ENCODE measurements around the gene CFAP99.

The CFAP99 gene

DNA sequence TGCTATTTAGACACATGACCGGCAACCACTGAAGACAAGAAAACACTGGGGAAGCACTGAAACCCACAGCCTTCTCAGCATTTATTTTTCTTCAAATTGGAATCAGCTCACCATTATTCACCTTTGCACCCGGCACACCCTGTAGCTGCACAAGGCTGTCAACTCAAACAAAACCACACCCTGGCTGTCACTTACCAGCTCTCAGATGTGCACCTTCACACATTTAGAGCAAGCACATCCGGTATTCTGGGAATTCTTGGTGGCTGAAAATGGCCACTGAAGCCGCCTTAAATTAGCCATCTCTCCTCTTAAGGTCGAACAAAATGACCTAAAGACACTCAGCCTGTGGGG is 6.2 kb upstream of the CFAP99 start:
- peak; percentile 61 for DNase-seq (ENCODE audit: low read depth)

DNA sequence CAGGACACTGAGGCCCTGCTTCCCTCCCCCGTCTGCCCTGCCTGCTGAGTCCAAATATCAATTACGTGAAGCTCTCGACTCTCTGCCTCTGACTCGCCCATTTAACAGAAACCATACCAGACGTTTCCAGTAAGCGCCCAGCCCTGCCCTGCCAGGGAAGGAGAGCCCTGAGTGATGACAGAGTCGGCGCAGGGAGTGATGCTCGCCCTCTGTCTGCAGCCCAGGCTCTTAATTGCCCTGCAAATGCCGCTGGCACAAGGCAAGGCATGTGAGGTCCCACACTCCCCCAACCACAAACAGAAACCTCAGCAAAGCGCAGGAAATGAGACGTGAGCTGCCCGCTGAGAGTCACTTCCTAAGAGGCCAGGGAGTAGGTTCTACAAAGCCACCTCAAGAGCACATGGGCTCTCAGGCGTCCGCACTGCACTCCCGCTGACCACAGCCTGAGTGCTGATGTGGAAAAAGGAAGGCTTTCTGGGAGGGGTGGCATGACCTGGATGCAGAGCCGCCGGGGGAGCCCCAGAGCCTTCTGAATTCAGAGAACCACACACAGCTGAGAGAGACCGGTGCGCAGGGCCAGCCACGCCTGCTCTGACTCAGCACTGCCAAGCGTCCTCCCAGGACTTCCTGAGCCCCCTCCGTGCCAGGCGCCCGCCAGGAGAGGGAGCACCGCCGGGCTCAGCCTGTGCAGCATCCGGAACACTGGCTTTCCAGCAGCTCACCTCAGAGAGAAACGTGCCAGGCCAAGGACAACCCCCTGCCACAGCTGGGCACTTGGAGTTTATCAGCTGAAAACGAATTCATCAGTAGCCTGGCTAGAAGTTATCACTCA is 5.7 kb upstream of the CFAP99 start:
- DNase-seq (ENCODE audit: low read depth), result peak; percentile 83

DNA sequence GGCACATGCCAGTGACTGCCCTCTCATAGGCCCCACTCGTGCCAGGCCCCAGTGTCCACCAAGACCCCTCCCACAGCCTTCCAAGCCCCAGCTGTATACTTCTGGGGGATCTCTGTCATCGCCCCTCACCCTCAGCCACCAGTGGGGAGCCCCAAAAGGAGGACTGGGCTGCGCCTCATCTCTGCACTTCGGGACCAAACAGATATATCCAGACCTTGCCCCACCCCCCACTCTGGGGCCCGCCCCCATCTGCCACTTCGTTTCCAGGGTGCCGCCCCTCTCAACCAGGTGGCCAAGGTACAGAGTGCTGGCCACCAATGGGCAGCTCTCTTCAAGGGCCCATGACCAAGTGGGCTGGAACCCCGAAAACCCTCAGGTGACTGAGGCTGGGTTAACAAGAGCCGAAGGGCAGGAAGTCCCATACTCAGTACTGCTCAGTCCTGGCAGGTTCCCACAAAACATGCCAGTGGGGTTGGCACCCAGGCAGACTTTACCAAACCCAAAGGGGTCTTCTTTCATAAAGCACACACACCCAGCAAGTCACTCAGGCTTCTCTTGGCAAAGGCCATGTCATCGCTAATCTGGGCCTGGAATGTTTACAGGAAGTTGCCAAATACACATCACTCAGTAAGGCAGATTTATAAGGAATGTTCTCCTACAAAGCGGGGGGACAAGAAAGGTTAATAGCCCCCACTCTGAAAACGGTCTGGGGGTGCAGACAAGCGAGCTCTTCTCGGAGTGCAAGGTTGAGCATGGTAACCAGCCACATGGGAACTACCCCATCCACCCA is 4.7 kb upstream of the CFAP99 start:
- DNase-seq (ENCODE audit: low read depth), result peak; percentile 20

DNA sequence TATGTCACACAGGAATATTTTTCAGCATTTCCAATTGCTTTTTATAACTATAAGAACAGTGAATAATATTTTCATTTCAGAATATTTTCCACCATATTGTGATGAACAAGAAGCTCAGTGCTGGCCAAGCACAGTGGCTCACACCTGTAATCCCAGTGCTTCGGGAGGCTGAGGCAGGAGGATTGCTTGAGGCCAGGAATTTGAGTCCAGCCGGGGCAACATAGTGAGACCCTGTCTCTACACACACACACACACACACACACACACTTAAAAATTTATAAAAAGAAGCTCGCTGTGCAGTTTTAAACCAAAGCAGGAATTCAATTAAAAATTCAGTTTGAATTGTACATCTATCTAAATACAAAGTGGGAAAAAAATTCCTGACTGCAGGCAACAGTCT is 3.5 kb upstream of the CFAP99 start:
- DNase-seq (ENCODE audit: low read depth), result no peak

DNA sequence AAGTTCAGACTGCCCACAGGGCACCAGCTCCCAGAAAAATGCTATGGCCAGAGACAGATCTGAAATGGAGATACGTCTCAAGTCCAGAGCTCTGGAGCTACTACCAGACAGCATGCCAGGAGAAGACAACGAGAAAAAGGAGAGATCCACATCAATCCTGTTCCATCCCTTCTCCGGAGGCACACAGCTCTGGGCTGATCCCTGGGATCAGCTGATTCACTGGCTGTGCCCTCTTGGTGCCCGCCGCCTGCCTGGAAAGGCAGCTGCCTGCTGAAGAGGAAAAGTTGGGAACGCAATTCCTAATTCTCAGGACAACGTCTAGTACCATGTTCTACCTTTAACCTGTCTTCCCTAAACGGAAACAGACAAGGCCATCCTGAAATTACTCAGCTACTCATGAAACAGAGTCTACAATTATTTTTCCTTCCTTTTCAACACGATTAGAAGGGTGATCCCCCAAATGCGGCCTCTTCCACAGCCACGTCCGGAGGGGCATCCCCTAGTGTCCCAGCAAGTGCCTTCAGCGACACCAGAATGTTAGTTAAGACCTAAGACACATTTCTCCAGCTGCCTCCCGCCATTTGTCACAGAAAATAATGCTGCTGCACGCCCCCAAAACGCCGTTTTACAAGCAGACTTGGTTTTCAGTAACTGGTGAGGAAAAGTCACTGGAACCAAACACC is 2.7 kb upstream of the CFAP99 start:
- DNase-seq (ENCODE audit: low read depth), result no peak

DNA sequence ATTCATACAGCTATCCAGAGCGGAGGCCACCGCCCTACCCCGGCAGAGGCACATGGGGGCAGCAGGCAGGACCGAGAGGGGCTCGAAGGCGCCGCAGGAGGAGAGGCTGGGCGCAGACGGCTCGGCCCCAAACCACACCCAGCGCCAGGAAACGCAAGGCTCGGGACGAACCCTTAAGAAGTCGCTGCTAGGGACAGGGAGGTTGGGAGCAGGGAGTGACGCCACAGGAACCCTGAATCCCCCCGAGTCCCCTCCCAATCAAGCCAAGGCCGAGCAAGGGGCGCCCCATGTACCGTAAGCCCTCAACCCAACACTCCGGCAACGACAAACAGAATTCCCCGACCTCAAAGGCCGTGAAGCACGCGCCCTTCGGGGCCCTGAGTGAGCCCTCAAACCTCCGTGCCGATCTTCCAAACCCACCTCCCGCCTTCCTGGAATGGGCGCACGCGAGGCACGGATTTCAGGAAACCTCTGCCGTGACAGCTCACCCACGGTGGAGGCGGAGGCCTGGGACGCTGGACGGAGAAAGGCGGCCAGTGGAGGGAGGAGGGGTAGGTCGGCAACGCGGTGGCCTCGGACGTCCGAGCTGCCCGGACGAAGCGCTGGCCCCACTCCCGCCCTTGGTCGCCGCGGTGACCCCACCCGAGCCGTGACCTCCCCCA is 2.1 kb upstream of the CFAP99 start:
- DNase-seq (ENCODE audit: low read depth), result peak; percentile 19

DNA sequence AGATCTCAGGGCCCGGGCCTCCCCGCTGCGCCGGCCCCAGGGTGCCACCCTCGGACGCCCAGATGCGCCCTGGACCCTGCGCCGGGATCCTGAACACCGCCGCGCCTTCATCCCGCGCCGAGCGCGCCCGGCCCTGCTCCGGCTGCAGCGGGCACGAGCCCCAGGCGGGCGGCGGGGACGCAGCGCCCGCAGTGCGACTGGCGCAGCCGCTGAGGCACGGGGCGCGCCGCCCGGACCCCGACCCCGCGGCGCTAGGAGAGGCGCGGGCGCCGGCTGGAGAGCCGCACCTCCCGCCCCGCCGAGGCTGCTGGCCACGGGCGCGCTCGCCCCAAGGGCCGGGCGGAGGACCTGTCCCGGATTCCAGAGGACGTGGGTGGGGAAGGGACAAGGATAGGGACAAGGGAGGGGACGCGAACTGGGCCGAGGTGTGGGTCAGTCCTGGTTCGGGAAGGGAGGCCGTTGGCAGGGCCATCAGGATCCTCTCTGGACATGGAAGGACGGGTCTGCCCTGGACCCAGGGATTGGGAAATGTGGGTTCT is 1.5 kb upstream of the CFAP99 start:
- peak; percentile 22 for DNase-seq (ENCODE audit: low read depth)

DNA sequence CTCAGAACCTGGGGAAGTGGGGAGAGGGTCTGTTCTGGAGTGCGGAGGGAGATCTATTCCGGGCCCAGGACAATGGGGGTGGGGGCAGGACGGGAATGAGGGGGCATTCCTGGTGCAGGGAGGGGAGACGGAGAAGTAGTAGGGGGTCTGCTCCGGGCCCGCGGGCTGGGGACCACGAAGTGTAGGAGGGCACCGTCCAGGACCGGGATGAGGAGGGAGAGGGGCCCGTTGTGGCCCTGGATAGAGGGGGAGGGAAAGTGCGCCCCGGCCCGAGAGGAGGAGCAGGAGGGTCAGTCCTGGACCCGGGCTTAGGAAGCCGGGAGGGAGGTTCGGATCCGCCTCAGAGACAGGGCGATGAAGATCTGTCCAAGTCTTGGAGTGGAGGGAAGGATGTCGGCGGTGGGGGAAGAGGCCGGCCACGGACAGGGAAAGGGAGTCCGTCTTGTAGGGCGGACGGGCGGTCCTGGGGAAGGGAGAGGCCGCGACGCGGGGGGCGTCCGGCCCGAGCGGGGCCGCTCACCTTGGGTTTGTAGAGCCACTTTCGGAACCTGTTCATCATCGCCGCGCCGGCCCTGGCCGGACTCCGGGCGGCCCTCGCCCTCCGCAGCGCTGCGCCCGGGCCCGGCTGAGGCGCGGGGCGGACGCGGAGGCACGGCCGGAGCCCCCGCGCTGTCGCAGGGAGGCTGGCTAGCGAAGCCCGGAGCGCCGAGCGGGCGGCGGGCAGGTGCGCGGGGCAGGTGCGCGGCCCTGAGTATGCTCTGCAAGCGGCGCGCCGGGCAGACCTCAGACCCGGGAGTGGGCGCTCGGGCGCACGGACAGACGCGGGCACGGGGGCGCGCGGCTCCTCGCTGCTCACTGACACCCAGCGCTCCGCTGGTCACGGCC is 748 bp upstream of the CFAP99 start, which contains the start of gene ZFYVE28:
TSS of gene ZFYVE28 (minus strand) at position 881 of the 885 bp plus-strand sequence. CDS start at position 559, 322 bp downstream.
- DNase-seq (ENCODE audit: low read depth), result no peak

DNA sequence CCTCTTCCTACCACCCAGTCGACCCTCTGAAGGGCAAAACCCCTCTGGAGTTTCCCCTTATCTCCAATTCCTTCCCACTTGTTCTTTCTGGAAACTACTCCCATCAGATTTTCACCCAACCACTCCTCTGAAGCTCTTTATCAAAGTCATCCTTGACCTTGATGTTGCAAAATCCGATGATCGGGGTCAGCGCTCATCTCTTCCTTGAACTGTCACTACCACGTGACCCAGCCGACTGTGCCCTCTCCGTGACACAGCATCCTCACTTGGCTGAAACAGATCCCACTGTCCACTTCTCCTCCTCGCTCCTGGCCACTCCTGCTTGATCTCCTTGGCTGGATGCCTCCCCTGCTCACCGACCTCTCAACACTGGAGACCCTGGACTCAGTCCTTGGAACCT is 1.1 kb downstream of the CFAP99 start:
- no peak for DNase-seq (ENCODE audit: low read depth)

DNA sequence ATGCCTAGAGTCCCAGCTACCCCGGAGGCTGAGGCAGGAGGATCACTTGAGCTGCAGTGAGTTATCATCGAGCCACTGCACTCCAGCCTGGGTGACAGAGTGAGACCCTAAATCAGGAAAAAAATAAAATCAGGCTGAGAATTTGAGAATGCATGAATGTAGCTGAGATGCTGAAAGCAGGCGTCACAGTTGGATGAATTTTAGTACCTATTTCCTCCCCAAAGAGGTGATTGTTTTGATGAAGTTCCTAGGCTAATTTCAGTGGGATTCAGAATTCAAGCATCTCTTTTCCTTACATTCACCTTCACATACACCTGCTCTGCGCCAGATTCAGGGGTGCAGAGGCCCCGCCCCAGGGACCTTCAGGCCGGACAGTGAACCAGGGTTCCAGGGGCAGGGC is 3.2 kb downstream of the CFAP99 start:
- DNase-seq (ENCODE audit: low read depth), result no peak

DNA sequence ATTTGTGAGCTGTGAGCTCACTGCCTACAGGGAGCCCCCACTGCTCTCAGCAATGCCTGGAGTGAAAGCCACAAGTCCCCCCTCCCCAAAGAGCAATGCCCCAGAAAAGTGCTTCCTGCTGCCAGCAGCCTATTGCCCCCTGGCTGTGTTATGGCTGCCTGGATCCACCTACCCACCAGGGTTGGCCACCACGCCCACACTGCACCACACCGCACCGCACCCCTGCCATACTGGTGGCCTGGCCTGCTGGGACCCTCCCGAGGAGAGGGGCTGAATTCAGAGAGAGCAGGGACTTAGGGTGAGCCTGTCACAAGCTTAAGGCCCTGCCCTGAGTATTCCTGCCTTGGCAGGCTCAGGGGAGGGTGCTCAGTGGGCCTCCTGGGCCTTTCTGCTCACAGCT is 4.3 kb downstream of the CFAP99 start:
- DNase-seq (ENCODE audit: low read depth), result no peak

DNA sequence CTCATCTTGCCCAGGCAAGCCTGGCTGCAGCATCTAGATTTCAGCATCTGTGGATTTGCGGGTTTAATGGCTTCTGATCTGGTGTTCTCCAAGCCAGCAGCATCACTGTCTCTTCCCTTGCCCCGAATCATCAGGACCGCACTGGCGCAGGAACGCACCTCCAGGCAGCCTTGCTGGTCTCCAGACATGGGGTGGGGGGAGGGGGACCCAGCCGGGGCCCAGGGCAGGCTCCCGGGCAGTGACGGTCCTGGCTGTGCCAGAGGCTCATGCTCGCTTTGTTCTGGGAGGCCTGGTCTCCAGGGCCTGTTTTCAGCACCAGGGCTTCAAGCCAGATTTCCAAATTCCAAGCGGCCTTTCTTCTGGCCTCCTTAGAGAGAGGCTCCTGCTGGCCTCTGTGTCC is 4.9 kb downstream of the CFAP99 start:
- DNase-seq (ENCODE audit: low read depth), result no peak

DNA sequence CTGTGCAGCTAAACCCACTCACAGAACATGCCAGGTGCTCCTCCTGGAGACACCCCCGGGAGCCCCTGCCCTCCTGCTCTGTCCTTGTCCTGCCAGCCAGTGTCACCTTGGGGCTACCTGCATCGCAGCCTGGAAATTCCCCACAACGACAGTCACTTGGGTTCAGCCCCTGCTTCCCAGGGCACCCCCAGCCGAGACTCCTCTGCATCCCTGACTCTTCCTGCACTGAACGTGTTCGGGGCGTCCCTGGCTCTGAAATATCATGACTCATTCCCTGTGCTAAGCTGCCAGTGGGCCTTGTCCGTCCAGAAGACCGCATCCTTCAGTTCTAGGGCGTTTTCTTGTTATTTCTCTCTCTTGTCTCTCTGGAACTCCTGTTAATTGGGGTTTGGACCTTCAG is 5.8 kb downstream of the CFAP99 start:
- DNase-seq (ENCODE audit: low read depth), result no peak

DNA sequence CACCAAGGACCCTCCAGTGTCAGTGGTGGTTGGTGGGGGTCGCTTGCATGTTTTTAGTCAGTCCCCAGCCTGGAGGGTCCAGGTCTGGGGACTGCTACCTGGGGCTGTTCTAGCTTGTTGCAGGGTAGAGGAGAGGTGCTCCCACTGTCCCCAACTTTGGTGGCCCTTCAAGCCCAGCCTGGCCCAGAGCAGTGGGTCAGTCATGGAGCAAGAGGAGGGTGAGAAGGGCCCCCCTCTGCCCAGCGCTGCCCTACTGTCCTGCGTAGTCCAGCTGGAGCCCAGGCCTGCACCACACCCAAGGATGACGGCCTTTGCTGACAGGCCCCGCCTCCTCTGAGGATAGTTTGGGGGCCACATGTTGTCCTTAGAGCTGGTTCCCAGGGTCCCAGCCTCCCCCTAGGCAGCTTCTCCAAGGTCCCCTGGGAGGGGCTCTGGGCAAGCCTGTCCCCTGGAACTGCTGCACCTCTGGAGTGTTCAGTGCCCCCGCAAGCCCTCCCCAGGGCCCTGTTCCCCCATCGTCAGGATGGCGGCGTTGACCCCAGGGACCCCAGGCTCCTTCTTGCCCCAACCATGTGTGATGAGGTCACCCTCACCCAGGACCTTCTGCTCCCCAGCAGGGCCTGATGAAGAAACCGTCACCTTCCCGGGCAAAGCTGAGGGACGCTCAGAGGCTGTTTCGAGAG is 6.8 kb downstream of the CFAP99 start:
- no peak for DNase-seq (ENCODE audit: low read depth)

DNA sequence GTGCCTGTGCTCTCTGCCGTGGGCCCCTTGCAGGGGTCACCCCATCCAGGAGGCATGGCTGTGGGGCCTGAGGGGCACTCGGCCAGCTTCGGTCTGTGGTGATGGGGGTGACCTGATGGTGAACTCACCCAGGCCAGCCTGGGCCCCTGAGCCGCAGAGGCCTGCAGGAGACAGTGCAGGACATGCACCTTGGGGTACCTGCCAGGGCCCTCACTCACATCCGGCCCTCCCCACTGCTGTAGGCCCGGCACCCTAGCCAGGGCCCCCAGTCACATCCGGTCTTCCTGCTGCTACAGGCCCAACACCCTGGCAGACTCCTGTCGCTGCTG is 7.3 kb downstream of the CFAP99 start:
- DNase-seq (ENCODE audit: low read depth), result no peak

DNA sequence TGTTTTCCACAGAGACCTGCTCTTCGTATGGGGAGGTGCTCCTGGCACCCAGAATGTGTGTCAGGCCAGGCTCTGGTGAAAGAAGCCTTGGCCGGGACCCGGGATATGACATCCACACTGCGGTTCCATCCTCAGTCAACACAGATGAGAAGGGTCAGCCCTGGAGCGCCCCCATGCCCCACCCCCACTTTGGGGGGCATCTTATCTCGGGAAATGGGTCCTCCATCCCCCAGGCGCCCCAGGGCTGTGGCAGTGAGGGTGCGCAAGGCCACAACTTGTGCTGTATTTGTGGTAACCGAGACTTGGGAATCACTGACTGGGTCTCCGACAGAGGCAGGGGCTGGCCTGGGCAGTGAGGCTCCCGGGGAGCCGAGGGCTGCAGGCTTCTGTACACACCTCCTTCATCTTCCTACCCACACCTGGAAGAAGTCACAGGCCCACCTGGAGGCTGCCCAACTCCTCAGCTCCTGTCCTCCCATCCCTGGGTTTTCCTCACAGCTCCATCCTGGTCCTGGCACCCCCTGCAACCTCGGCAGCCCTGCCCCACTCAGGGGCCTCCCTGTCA is 8.0 kb downstream of the CFAP99 start:
- no peak for DNase-seq (ENCODE audit: low read depth)

DNA sequence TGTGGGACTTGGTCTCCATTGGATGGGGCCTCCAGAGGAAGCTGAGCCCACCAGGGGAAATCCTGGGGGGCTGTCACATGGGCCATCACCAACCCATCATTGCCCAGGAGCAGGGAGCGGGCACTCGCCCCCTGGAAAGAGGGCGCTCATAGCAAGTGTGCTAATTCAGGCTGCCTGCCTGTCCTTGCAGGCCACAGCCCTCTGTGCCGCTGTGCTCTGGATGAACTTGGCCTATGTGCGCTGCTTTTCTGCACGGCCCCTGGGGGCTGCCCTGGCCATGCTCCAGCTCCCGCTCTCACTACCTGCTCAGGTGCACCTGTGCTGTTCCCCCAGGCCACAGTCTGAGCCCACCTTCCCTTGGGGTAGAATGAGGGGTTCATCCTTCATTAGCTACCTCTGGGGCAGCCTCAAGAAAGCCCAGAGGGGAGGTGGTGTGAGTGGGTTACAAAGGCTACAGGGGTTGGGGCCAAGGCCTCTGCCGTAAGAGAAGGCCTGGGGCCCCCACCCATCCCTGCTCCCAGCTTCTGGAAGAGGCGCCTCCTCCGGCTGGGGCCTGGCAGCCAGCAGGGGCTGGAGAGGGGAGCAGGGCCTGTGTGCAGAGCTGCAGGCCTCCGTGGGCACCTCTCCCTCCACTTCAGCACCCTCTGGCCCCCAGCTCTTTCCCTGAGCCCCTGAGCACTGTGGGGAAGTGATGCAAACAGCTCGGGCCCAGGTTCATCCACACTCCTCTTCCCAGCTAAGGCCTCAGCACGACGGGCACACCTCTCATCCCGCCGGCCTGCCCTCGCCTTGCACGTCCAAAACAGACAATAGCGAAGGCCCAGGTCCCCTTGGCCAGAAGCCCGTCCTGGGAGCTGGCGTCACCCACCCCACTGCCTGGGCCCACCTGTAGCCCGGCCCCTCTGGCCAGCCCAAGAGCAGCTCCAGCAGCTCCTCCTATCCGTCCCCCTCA is 8.9 kb downstream of the CFAP99 start:
- DNase-seq (ENCODE audit: low read depth), result no peak

DNA sequence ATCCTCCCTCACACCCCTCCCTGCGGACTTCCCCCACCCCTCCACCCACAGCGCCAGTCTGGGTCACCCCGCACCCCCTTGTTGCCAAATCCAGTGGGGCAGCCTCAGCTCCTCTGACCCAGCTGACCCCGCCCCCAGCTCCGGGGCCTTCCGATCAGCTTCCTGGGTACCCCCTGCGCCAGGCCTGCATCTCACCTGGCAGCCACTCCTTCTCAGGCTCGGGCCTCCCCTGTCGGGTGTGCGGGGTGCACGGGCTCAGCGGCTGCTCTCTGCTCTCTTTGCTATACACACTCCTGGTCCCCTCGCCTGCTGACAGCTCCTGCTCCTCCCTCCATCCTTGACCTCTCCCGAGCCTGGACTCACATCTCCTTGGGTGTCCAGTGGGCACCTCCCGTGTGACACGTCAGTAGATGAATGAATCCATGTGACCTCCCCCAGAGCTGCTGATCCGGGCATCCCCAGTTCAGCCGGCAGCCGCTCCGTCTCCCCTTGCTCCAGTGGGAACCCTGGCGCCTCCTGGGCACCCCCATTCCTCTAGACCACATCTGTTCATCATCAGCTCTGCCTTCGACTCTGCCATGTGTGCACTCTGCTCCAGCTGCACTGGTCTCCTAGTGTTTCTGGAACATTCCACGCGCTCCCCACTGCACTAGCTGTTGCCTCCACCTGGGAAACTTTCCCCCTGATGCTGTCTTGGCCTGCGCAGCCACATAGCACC is 9.9 kb downstream of the CFAP99 start:
- DNase-seq (ENCODE audit: low read depth), result no peak

Data from activated T-cell treated with anti-CD3 and anti-CD28 coated beads for 48 hours (primary cell).